ENCODE data around the gene CLK4.

DNA sequence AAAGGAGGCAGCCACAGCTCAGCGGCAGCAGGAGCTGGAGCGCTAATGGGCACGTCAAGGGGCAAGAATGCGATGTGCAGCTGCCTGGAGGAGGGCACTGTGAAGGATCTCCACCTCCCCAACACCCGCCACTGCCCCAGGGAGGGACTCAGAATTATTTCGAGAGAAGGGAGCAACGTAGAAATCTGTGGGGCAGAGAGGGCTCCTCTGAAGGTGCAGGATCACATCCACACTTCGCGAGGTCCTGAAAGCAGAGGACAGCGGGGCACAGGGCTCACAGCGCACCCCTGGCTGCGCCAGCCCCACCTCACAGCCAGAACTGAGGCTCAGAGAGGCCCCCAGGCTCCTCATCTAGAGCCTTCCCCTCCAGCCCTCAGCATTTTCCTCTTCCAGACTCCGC is 44.6 kb downstream of the CLK4 start:
- TF ChIP-seq, protein P1, sequence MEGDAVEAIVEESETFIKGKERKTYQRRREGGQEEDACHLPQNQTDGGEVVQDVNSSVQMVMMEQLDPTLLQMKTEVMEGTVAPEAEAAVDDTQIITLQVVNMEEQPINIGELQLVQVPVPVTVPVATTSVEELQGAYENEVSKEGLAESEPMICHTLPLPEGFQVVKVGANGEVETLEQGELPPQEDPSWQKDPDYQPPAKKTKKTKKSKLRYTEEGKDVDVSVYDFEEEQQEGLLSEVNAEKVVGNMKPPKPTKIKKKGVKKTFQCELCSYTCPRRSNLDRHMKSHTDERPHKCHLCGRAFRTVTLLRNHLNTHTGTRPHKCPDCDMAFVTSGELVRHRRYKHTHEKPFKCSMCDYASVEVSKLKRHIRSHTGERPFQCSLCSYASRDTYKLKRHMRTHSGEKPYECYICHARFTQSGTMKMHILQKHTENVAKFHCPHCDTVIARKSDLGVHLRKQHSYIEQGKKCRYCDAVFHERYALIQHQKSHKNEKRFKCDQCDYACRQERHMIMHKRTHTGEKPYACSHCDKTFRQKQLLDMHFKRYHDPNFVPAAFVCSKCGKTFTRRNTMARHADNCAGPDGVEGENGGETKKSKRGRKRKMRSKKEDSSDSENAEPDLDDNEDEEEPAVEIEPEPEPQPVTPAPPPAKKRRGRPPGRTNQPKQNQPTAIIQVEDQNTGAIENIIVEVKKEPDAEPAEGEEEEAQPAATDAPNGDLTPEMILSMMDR (conservative IDR thresholded peaks at IDR 0.05; ENCODE audit: low read depth, low read length): no peak
- TF ChIP-seq EZH2 (IDR thresholded peaks at IDR 0.05; ENCODE audit: low read length, unreplicated experiment): no peak
